GM19452 (cell line): ENCODE data around the gene ABCG5.

Experiments
- ATAC-seq: cut with Tn5 transposase; IDR thresholded peaks from one replicate; pipeline ENCODE4 v1.9.1; 2021; ENCODE audit not compliant: unreplicated experiment

Gene ABCG5

GRCh38 chr2:43842866-43843226 is 4.2 kb upstream of the ABCG5 start:
- no peak for ATAC-seq

DNA sequence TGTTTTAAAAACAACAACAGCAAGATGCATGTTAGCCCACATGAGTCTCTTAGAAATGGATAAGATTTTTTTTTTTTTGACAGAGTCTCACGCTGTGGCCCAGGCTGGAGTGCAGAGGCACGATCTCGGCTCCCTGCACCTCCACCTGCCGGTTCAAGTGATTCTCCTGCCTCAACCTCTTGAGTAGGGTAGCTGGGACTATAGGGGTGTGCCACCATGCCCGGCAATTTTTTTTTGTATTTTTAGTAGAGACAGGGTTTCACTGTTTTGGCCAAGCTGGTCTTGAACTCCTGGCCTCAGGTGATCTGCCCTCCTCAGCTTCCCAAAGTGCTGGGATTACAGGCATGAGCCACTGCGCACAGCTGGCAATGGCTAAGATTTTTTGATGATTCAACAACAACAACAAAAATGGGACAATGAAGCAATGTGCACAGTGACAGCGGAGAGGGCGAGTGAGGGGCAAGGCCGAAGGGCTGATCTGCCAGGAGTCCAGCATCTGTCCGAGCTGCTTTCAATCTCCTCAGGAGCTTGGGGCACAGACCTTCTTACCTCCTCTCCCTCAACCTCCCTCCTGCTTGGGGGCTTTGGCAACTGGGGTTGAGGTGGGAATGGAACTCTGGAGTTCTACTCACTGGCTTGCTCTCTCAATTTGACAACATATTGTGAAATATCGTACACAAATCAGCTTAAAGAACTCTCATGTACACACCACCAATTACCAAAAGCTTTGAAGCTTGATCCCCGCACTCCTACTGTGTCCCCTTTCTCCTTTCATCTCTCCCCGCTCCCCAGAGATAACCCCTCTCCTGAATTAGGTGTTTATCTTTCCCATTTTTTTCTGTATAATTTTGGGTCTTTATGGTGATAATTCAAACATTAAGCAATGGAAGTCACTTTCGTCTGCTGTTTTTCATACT is 3.6 kb upstream of the ABCG5 start:
- ATAC-seq, result no peak

- no peak for ATAC-seq
These were observed 2.3 kb upstream of the ABCG5 start for GRCh38 chr2:43840965-43841364.

- no peak for ATAC-seq
These were observed 1.3 kb upstream of the ABCG5 start for GRCh38 chr2:43839776-43840564.

- ATAC-seq, result no peak
These were observed 644 bp downstream of the ABCG5 start for GRCh38 chr2:43837831-43838559.

DNA sequence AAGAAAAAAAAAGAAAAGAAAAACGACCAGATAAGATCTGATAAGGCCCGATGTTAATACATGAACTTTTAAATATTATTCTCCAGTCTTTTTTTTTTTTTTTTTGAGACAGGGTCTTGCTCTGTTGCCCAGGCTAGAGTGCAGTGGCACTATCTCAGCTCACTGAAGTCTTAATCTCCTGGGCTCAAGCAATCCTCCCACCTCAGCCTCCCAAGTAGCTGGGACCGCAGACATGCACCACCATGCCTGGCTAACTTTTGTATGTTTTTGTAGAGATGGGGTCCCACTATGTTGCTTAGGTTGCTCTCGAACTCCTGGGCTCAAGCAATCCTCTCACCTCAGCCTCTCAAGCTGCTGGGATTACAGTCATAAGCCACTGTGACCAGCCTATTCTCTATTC is 1.6 kb downstream of the ABCG5 start:
- ATAC-seq, result no peak

- no peak for ATAC-seq
These were observed 6.2 kb downstream of the ABCG5 start for GRCh38 chr2:43832457-43832856.

DNA sequence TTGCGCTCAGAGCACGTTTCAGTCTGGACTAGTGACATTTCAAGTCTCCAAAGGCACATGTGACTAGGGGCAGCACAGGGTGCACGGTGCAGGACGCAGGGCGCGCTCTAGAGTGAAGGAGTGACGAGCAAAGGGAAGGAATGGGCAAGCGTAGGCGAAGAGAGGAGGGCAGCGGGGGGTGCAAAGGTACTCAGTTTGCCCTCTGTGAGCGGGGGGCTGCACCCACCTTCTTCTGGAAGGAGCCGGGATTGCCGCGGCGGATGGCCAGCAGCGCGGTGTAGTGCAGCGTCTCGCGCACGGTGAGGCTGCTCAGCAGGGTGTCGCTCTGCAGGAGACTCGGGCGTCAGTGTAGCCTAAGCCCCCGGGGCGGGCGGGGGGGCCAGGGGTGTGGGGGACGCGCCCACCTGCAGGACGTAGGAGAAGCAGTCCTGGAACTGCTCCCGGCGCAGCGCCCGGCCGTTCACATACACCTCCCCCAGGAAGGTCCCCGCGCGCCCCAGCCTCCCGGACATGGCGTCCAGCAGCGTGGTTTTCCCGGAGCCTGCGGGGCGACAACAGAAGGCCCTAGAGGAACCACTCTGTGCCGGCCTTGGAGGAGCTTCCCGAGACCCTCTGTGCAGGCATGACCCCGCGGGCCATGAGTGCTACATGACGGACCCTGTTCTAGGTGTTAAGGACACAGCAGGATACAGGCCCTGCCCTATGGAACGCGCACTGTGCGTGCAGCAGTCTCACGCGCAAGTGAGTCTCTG is 6.9 kb downstream of the ABCG5 start:
- no peak for ATAC-seq

DNA sequence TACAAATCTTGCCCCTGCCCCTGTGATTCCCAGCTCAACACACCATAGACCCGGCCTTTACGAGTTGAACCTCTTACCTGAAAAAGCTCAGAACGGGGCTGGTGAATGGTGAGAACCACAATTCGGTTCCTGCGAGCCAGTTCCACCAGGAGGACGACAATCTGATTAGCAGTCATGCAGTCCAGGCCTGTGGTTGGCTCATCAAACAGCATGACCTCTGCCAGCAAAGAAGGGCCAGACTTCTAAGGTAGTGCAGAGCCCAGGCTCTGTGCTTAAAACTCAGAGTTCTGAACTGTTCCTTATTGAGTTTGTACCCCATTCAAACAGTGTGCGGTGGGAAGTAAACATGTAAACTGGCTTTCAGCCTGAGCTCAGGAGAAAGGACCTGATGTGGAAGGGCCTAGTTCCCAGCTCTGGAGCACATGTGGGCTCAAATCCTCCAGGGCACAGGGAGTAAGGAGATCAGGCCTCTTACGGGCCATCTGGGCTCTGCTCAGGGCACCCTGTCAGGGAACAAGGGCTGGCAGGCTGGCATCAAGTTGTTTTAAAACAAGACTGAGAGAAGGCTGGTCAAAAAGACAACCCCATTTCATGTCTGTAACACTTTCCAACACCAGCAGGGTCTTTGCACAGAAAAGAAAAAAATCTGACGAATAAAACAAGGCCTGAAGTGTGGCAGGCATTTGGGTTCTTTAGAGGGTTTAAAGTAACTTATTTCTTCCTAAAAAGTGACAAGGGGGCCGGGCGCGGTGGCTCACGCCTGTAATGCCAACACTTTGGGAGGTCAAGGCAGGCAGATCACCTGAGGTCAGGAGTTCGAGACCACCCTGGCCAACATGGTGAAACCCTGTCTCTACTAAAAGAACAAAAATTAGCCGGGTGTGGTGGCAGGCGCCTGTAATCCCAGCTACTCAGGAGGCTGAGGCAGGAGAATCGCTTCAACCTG is 12.1 kb downstream of the ABCG5 start:
- ATAC-seq, result no peak

DNA sequence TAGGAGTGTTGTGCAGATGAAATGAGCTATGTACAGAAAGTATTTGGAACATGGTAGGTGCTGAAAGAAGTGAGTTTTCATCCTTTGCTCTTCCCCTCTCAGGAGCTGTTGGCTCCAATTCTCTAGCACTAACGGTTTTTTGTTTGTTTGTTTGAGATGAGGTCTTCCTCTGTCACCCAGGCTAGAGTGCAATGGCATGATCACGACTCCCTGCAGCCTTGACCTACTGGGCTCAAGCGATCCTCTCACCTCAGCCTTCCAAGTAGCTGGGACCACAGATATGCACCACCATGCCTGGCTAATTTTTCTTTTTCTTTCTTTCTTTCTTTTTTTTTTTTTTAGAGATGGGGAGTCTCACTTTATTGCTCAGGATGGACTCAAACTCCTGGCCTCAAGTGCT is 12.8 kb downstream of the ABCG5 start:
- ATAC-seq, result no peak

DNA sequence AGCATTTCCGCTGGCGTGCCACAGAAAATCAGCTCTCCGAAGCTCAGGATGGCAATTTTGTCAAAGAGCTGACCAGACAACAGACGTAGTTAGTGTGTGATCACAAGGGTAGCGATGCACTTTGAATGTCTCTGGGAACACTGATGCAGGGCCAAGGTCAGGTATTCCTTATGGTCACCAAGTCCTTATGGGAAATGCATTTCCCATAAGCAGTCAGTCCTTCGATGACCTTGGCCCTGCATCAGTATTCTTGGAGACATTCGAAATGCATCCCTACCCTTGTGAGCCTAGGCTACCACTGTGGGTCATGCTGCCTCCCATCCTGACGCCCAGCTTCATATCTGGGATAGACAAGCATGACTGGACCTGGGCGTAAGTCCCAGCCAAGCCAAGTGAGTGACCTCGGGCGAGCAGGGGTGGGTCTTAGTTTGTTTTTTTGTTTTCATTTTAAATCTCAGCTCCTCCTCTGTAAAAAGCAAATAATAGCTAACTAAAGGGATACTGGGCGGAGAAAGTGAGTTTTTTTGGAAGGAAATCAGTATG is 13.6 kb downstream of the ABCG5 start:
- ATAC-seq, result no peak

DNA sequence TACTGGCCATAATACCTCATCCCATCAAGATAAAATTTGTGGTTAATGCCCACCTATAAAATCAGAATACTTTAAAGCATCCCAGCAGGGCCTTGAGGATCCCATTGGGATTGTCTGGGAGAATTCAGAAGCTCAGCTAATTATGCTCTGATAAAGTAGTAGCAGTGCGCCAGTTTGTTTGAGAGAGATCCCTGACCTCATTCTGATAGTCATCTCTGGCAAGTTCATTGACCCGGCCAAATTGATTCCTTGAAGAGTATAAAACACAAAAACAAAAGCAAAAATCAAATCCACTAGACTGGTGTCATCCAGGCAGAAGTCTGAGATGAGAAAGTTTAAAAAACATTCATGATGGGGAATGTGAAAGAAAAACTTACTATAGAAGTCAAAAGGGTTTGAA is 14.1 kb downstream of the ABCG5 start:
- no peak for ATAC-seq

- no peak for ATAC-seq
These were observed 14.9 kb downstream of the ABCG5 start for GRCh38 chr2:43823751-43824150.

GRCh38 chr2:43822839-43823238 is 15.8 kb downstream of the ABCG5 start:
- ATAC-seq, result no peak

DNA sequence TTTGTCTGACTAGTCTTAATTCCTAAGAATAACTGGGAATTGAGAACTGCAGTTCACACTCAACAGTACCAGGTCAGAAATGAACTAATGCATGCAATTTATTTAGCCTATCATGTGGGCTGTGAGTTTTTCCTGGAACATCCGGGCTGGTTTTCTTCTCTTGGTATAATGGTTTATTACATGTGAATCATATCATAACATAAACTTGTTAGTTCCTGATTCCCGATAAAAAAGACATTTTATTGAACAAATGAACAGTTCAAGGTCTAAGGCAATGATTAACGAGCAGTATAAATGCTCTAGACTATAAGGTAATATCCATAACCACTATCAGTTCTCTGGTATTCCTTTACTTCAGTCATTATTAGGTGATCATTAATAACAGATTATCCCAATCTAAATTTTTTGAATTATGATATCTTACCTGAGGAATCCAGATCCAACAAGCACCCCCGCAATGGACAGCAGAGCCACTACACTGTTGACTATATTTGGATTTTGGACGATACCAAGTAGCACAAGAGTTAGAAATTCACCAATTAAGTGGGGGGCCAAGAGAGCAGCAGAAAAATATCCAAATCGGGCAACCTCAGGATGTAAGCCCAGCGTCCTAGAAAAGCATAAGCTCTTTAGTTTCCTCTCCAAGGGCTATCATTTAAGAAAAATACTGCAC is 19.0 kb downstream of the ABCG5 start:
- no peak for ATAC-seq

GRCh38 chr2:43818761-43819160 is 19.9 kb downstream of the ABCG5 start:
- no peak for ATAC-seq

DNA sequence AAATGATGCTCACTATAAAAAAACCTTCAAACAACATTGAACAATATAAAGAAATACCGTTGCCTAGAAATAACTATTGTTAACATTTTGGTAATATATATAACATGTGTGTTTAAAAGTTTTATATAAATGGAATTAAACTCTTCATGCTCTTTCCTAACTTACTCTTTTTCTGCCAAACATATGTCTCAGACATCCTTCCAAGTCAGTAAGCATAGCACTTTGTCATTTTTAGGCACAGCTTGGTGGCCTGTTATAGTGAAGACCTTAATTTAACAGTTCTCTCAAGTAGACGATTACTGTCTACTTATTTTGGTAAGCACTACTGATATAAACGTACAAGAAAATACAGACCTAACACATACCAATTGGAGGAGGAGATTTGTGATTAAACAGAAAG is 23.9 kb downstream of the ABCG5 start:
- ATAC-seq, result no peak

- no peak for ATAC-seq
These were observed 25.7 kb downstream of the ABCG5 start for GRCh38 chr2:43812947-43813346.

GRCh38 chr2:43812006-43812405 is 26.6 kb downstream of the ABCG5 start:
- no peak for ATAC-seq
